GM21786 (cell line): Measurements from ENCODE around the gene TSPO2.

Experiments used
- ATAC-seq: cut with Tn5 transposase; IDR thresholded peaks from one replicate; pipeline ENCODE4 v1.9.1; 2021; ENCODE audit not compliant: unreplicated experiment

The TSPO2 gene

GRCh38 chr6:41027241-41027640 lies 15.0 kb upstream of the TSPO2 start:
- no peak for ATAC-seq

- ATAC-seq = peak; percentile 84
Observed at GRCh38 chr6:41027799-41028560, 14.3 kb upstream of the TSPO2 start.

- ATAC-seq = peak; percentile 32
Observed at GRCh38 chr6:41028561-41029412, 13.5 kb upstream of the TSPO2 start.

GRCh38 chr6:41032830-41033229 lies 9.4 kb upstream of the TSPO2 start:
- no peak for ATAC-seq

DNA sequence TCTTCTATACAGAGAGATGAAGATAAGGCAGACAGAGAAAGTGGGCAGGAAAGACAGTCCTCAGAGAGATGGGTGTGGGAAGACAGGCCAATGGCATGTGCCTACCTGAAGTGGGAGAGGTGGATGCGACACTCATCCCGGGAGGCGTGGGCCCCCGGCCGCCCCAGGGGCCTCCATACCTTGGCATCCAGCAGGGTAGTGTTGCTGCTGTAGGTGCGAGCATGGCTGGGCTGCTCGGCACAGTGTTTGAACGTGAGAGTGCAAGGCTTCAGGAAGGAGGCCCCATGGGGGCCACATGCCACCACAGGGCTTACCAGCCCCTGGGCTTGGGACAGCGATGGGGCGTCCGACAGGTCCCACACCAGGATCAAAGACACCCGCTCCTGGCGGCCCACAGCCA lies 8.5 kb upstream of the TSPO2 start:
- ATAC-seq = no peak

GRCh38 chr6:41036186-41036585 lies 6.1 kb upstream of the TSPO2 start:
- no peak for ATAC-seq

DNA sequence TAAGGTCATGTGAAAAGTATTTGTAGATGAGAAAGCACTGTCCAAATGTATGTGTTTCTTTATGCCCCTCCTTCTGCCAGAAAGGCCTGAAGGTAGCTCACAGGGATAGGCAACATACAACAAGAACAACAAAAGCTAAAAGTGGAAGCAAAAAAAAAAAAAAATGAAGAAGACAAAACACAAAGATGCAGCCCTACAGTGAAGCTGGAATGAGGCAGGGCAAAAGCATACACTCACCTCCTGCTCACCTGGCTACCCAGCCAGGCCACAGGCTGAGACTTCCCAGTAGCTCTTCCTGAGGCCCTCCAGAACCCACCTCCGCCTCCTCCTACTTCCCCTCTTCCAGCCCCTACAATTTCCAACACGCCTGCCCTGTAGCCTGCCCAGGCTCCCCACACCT lies 5.7 kb upstream of the TSPO2 start:
- ATAC-seq = no peak

DNA sequence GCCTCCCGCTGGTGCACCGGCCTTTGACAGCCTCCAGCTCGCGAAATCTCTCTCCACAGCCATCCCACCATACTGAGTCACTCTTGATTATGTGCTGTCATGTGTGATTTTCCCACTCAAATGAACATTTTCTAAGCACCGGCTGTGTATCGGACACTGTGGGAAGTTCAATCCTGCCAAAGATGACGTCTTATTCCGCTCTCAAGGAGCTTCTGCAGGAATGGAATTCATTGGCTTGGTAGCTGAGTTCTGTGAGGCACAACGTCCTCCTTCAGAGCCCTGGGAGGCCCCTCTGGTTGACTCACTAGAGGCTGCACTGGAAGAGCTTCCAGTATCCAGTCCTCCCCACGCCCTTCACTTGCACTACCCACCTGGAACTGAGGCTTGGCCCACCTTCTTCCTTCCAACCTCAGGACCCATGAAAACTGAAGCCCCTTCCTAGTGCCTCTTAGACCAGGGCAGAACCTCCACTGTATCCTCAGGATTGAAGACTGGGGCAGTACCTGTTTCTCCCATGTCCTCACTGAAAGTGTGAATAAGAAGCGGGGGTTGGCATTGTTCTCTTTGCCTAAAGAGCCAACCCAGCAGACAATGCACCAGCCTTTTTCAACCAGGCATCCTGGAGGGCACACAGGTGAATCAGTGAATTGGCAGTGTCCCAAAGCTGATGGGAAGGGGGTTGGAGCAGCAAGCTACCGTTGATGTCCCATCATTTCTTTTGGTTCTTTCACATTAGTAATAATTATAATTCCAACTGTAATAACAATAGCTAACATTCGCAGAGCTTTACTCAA lies 5.0 kb upstream of the TSPO2 start:
- ATAC-seq = no peak

DNA sequence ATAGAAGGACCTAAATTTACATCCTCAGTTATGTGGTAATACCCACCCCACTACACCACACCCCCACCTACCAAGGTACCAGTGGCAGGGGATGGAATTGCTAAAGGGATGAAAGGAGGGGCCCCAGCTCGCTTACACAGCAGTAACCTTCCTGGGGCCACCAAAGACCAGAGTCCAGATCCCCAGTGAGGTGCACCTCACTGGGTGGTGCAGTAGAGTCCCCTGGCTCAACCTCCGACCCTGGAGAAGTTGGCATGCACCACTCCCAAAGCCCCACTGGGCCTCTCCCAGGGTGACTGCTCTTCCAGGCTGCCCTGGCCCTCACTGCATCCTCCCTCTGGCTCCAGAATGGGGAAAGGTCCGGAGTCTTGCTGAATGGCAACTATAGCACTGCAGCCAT lies 4.1 kb upstream of the TSPO2 start:
- ATAC-seq = no peak

GRCh38 chr6:41039060-41039998 lies 2.9 kb upstream of the TSPO2 start, which contains the start of gene UNC5CL:
TSS of gene UNC5CL (minus strand) at chr6:41039221. CDS start at chr6:41035074, 4,147 bp downstream.
- ATAC-seq = no peak

- ATAC-seq = no peak
Observed at GRCh38 chr6:41040101-41040939, 1.9 kb upstream of the TSPO2 start.

GRCh38 chr6:41040940-41041536 lies 1.2 kb upstream of the TSPO2 start:
- no peak for ATAC-seq

DNA sequence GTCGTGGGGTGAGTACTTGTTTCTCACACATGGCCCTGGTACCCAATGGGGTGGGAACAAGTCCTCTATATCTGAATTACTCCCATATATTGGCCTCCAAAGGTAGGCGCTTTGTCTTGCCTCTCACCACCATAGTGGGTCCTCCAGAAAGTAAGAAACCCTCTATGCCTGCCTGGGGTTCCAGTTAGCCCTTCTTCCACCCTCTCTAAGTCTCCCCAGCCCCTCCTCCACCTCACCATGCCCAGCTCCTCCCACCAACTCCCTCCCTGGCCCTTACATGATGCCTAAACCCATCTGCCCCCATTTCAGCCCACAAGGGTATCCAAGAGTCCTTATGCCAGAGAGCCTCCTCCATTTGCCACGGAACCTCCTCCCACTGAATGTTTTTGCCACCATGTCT lies 884 bp downstream of the TSPO2 start:
- no peak for ATAC-seq

DNA sequence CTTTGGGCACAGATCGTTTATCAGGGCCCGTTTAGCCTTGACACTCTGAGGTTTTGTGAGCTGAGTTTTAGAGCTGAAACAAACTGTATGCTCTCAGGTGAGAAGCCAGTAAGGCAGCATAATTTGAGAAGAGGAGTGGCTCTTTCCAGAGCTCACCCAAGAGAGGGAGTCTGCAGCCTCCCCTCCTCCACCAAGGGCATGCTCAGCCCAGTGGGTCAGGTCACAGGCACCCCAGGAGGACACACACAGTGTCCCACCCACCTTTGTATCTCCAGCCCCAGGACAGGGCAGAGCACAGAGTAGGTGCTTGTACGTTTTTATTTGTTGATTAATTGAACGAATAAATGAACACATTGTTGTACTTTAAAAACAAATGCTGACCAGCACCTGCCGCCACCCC lies 3.4 kb downstream of the TSPO2 start:
- no peak for ATAC-seq

DNA sequence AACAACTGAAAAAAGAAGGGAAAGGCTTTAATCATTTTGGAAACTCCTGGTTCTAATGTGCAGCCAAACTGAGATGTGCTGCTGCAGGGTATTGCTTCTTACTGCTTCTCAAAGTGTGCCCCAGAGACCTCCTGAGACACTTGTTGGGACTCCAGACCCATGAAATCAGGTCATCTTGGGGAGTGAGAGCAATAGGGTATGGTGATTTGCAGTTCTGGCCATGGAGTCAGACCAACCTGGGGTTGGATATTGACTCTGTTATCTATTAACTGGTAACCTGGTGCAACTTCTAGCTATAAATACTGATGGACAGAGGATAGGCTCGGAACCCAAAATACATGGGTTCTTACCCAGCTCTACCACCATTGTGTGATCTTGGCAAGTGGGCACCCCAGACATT lies 3.8 kb downstream of the TSPO2 start:
- no peak for ATAC-seq

DNA sequence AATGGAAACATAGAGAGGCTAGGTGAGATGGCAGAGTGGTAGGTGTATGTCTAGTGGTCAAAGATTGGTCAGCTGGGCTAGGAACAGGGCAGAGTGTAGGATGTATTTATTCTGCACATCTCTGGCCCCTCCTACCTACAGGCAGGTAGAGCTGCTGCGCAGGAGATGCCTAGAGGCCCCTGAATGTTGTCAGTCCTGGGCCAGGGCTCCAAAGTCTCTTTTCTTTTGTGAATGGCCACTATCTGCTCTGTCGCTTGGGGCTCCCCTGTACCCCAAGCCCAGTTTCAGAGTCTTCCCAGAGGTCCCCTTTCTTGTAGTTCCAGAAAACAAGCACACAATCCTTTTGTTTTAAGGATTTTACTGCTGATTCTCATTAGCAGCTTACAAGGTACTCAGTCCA lies 5.0 kb downstream of the TSPO2 start:
- no peak for ATAC-seq

GRCh38 chr6:41047745-41048732 lies 5.8 kb downstream of the TSPO2 start:
- no peak for ATAC-seq

- ATAC-seq = no peak
Observed at GRCh38 chr6:41049521-41049920, 7.3 kb downstream of the TSPO2 start.
